ENCODE measurements around the gene CARMIL1.

- no peak for TF ChIP-seq CTCF (conservative IDR thresholded peaks at IDR 0.05 in 1 of 2, IDR thresholded peaks at IDR 0.05 in 1 of 2; ENCODE audit: extremely low read depth in 1 of 2, insufficient read depth in 1 of 2, low read depth in 1 of 2, low read length in 2 of 2)
- no peak for TF ChIP-seq EZH2 (IDR thresholded peaks at IDR 0.05; ENCODE audit: borderline replicate concordance, low read length)
These were observed 105.8 kb downstream of the CARMIL1 start for GRCh38 chr6:25384967-25385366.
